Thyroid gland (tissue), 4 donors: Measurements from ENCODE around the gene IRX4.

Experiments used
- CTCF ChIP-seq, 6 experiments: fragments of 200-600 bp in 3 of 6; fragments of 450-650 bp in 3 of 6; sonication (generic) in 3 of 6; IDR thresholded peaks; one replicate each; pipeline ENCODE4 v1.5.1; 2016 to 2019; ENCODE audit warnings: antibody characterized with exemption in 6 of 6, mild to moderate bottlenecking in 2 of 6, inconsistent platforms in 1 of 6, moderate library complexity in 1 of 6
- POLR2A ChIP-seq, 2 donors: fragments of 450-650 bp; IDR thresholded peaks; one replicate each; pipeline ENCODE4 v1.6.1; 2017; ENCODE audit warnings: antibody characterized with exemption in 2 of 2, mild to moderate bottlenecking in 2 of 2, moderate library complexity in 1 of 2

- TF ChIP-seq CTCF (IDR thresholded peaks at IDR 0.05): no peak
- TF ChIP-seq POLR2A (IDR thresholded peaks at IDR 0.05): no peak
Observed at GRCh38 chr5:1840741-1841521, 41.8 kb downstream of the IRX4 start.
